NB4 (cell line): Measurements from ENCODE around the gene AGPAT3.

Source experiments
- DNase-seq: peaks from one replicate; pipeline ENCODE4 v3.0.0; 2010; ENCODE audit warnings: low read depth
- H3K4me3 ChIP-seq: one replicate; pipeline ENCODE4 v1.5.1; 2011; ENCODE audit warnings: mild to moderate bottlenecking, low read depth, low read length, moderate library complexity
- MYC ChIP-seq: IDR thresholded peaks from 2 replicates; pipeline ENCODE4 v1.6.1; 2011; ENCODE audit warnings: low read depth, low read length
- POLR2A ChIP-seq: IDR thresholded peaks from 2 replicates; pipeline ENCODE4 v1.6.1; 2011; ENCODE audit warnings: mild to moderate bottlenecking; ENCODE audit not compliant: insufficient read length; ENCODE audit errors: extremely low read depth
- TF ChIP-seq, protein P1 (sequence below): IDR thresholded peaks from one replicate; pipeline ENCODE4 v1.5.1; 2012; ENCODE audit warnings: low read depth, low read length
- TF ChIP-seq, protein P2 (sequence below): IDR thresholded peaks from 2 replicates; pipeline ENCODE4 v1.6.1; 2011; ENCODE audit warnings: low read depth, low read length

The AGPAT3 gene

DNA sequence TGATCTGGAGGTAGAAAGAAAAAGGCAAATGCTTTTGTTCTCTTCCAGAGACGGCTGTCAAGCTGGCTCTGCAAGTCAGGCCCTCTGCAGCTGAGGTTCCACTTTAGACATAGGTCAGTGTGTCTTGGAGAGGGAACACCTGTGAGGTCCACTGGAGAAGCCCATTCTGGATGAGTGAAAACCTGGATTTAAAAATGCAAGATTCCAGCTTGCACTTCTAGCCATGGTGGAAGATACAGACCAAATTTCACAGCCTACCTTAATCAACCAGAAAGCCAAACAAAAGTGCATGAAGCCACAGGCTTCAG lies 35.0 kb downstream of the AGPAT3 start:
- TF ChIP-seq, protein P1, sequence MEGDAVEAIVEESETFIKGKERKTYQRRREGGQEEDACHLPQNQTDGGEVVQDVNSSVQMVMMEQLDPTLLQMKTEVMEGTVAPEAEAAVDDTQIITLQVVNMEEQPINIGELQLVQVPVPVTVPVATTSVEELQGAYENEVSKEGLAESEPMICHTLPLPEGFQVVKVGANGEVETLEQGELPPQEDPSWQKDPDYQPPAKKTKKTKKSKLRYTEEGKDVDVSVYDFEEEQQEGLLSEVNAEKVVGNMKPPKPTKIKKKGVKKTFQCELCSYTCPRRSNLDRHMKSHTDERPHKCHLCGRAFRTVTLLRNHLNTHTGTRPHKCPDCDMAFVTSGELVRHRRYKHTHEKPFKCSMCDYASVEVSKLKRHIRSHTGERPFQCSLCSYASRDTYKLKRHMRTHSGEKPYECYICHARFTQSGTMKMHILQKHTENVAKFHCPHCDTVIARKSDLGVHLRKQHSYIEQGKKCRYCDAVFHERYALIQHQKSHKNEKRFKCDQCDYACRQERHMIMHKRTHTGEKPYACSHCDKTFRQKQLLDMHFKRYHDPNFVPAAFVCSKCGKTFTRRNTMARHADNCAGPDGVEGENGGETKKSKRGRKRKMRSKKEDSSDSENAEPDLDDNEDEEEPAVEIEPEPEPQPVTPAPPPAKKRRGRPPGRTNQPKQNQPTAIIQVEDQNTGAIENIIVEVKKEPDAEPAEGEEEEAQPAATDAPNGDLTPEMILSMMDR, result no peak
- TF ChIP-seq MYC, result no peak
- TF ChIP-seq POLR2A, result no peak
- TF ChIP-seq, protein P2, sequence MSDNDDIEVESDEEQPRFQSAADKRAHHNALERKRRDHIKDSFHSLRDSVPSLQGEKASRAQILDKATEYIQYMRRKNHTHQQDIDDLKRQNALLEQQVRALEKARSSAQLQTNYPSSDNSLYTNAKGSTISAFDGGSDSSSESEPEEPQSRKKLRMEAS, result no peak
- no peak for DNase-seq
- no peak overlapping the region for H3K4me3 ChIP-seq

DNA sequence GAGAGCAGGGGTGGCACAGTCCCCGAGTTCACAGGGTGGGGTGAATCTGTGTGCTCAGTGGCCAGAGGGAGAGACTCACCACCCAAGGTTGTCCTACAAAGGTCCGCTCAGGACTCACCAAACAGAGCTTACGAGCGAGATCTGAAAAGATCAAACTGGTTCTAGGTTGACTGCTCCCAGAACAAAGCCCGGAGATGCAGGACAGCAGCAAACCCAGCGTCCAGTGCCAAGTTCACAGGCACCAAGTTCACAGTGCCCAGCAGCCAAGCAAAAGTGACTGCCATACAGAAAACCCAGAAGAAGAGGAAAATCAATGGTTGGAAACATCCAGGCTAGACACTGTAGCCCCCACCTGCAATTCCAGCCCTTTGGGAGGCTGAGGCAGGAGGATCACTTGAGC lies 35.7 kb downstream of the AGPAT3 start:
- no peak overlapping the region for H3K4me3 ChIP-seq
- TF ChIP-seq POLR2A (no peak), MYC (no peak)
- TF ChIP-seq, protein P2, result no peak
- TF ChIP-seq, protein P1, result no peak
- no peak for DNase-seq

DNA sequence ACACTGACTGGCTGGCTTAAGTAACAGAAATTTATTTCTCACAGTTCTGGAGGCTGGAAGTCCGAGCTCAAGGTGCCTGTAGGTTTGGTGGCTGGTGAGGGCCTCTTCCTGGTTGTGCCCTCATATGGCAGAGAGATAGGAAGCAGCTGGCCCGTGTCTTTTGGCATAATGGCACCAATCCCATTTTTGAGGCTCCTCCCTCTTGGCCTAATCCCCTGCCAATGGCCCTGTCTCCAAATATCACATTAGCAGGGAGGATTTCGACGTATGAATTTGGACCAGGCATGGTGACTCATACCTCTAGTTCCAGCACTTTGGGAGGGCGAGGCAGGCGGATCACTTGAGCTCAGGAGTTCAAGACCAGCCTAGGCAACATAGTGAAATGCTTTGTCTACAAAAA lies 37.4 kb downstream of the AGPAT3 start:
- TF ChIP-seq, protein P1, result no peak
- no peak for TF ChIP-seq MYC
- TF ChIP-seq, protein P2, result no peak
- no peak for TF ChIP-seq POLR2A
- no peak for DNase-seq
- H3K4me3 ChIP-seq, result no peak overlapping the region

DNA sequence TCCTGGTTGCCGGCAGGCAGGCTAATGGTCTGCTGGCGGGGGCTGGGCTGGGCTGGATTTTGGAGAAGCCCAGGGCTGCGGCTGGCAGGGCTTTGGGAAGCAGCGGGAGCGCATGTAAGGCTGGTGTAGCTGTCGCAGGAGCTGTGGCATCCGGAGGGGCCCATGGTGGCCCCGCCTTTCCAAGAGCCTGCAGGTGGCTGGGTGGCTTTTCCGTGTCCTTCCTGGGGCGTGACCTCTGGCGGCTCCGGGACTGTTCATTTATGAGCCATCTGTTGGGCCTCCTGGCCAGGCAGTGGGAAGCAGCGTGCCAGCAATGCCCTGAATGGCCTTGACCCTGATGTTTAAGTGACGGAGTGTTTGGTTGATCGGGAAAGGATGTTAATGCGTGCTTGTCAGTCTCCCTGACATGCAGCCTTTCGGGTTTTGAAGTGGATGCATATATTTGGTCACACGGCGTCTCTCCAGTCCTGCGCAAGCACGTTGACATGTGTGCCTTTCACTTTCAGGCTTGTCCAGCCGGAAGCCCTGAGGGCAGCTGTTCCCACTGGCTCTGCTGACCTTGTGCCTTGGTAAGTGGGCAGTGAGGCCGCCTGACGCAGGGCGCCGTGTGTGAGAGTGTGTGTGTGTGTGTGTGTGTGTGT lies 38.5 kb downstream of the AGPAT3 start:
- no peak overlapping the region for H3K4me3 ChIP-seq
- DNase-seq, result no peak
- TF ChIP-seq MYC (no peak), POLR2A (no peak)
- TF ChIP-seq, protein P1, result no peak
- TF ChIP-seq, protein P2, result no peak

DNA sequence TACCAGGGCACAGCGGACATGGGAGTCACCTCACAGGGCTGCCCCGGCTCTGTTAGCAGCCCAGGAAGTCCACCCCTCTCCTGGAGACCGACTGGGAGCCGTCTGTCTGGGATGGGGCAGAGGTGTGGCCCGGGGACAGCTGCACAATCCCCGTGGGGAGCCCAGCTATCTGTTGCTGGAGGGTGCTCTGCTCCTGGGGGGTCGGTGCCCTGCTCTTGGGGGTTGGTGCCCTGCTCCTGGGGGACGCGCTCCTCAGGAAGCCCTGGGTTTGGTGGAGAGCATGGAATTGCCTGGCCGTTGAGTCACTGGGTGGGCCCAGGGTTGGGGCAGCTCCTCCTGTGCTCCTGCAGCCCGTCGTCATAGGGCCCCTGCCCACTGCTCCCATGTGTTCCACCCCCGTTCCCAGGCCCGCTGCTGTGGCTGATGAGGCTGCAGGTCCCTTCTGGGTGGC lies 39.3 kb downstream of the AGPAT3 start:
- H3K4me3 ChIP-seq, result no peak overlapping the region
- DNase-seq, result no peak
- TF ChIP-seq POLR2A (no peak), MYC (no peak)
- TF ChIP-seq, protein P1, result no peak

DNA sequence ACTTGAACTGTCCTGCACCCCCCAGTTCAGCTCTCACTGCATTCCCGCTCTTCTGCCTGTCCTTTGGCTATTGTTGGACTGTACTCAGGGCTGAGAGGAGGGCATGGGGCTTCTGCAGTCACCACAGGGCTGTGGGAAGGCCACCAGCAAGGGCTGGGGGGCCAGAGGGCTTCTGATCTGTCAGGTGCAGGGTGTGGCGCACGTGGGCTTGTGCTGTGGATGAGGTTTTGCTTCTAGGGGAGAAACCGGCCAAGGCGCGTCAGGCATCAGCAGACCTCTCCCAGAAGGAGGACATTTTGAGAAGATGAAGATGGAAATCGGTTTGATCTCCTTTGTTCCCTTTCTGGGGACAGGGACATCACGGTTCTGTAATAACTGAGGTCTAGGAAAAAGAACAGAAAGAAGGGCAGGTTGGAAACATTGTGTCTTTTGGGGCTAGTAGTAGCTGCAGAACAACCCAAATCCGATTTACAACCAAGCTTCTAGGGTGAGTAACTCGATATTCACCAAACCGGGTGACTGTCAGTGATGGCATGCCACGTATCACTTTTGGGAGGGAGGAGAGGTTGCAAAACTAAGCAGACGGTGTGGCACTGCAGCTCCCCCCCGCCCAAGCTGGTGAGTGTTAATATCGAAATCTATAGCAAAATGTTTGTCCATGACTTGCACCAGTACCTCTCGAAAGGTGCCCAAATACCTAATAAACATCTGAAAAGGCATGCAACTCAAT lies 40.9 kb downstream of the AGPAT3 start:
- DNase-seq, result no peak
- TF ChIP-seq POLR2A (no peak), MYC (no peak)
- TF ChIP-seq, protein P2, result no peak
- TF ChIP-seq, protein P1, result no peak
- H3K4me3 ChIP-seq, result no peak overlapping the region
